GM18520 (cell line): ENCODE results near the gene CAMK2B.

Source experiments
- ATAC-seq: cut with Tn5 transposase; IDR thresholded peaks from one replicate; pipeline ENCODE4 v1.9.1; 2021; ENCODE audit not compliant: unreplicated experiment

Gene CAMK2B

GRCh38 chr7:44258423-44258760 is 67.0 kb downstream of the CAMK2B start:
- no peak for ATAC-seq

DNA sequence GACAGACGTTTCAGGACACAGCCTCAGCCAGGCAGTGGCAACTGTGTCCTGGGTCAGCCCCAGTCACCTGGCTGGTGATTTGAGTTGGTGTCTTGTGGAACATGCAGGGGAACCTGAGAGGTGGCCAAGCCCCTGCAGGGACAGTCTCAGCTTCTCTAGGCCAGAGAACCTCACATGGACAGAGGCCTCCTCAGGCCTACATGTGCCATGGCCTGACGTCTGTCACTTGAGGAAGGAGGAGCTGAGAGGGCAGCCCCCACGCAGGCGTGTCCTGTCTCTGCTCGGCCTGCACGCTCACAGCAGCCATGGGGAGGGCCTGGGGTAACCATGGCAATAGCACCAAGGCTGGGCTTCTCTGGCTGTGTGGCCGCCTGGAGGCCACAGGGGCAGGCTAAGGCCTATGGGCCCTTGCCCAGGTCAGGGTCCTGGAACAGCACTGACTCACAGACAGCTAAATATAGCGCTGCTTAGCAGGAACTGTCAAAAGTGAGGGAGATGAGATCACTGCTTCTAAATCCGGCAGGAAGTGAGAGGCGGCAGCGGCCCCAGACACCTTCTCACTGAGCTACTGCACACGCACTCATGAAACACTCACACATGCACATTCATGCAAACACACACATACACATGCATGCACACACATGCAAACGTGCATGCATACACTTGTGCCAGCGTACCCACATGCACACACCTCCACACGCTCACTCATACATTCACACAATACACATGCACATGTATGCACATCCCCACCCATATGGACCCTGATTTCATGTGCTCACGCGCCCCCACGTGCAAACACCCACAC is 67.6 kb downstream of the CAMK2B start:
- ATAC-seq, result peak; percentile 87

GRCh38 chr7:44257213-44257612 is 68.2 kb downstream of the CAMK2B start:
- no peak for ATAC-seq

GRCh38 chr7:44256459-44256858 is 68.9 kb downstream of the CAMK2B start:
- ATAC-seq, result no peak

DNA sequence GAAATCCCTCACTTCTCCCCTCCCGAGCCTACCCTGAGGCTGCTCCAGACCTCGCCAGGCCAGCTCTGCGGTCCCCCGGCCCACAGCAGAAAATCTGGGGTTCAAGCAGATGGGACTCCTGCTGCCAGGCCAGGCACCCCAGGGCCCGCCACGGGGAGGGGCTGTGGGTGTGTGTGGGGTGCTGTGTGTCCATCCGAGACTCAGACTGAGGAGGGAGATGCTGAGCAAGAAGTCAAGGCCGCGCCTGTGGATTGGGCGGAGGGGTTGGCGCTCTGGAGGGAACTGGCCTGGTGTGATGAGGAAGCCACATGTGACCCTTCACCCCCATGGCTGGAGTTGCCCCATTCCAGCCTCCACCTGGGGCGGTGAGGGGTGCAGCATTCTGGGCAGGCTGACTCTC is 73.5 kb downstream of the CAMK2B start:
- no peak for ATAC-seq

DNA sequence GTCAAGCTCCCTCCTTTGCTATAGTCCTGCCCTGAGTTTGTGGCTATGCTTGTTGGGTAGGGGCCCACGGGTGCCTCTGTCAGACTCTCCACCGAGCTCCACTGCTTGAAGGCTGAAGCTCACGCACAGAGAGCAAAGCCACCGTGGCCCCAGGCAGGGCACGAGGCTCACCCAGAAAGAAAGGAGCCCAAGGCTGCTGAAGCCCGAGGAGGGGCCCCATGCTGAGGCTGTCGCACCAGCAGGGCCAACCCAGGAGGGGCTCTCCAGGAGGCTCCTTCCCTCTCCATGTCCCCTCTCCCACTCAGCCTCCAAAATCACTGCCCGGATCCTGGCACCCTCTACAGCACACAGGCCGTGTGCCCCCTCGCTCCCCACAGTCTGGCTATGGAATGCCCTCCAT is 74.1 kb downstream of the CAMK2B start:
- no peak for ATAC-seq

GRCh38 chr7:44249639-44250234 is 75.7 kb downstream of the CAMK2B start:
- ATAC-seq, result no peak

GRCh38 chr7:44247868-44248651 is 77.3 kb downstream of the CAMK2B start:
- no peak for ATAC-seq

- no peak for ATAC-seq
These were observed 78.8 kb downstream of the CAMK2B start for GRCh38 chr7:44246396-44247113.

GRCh38 chr7:44244282-44244681 is 81.1 kb downstream of the CAMK2B start:
- no peak for ATAC-seq

DNA sequence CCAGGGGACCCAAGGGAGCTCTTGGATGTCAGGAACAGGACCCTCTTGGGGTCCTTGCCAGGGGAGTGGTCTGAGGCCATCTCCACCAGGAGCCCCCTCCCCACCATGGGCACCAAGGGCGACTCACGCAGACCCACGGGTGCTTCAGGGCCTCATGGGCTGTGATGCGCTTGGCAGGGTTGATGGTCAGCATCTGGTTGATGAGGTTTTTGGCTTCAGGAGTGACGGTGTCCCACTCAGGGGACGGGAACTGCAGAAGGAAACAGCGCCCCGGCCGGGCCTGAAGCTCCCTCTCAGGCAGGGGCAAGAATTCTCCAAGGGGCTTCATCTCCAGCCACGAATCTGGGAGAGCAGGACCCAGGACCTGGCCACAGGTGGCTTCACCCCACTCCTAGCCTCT is 83.3 kb downstream of the CAMK2B start:
- ATAC-seq, result no peak

DNA sequence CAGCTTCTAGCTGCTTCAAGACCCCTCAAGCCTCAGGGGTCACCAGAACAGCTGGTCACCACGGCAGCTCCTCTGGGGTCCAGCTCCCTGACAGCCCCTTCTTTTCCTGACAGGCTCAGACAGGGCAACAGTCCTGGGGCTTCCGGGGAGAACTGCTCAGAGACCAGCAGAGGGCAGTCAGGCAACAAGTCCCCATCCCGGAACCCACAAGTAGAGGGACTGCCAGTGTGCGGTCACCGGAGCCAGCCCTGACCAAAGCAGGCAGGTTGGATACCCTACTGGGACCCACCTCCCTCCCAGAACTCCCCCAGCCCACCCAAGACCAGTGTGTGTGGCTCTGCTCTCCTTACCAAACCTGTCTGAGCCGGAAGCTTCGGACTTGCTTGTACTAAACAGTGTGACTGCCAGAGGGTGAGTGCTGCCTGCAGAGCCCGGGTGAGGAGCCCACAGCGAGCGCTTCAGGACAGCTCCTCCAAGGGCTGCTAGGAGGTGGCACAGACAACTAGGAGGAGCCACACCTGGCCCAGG is 84.3 kb downstream of the CAMK2B start:
- no peak for ATAC-seq

DNA sequence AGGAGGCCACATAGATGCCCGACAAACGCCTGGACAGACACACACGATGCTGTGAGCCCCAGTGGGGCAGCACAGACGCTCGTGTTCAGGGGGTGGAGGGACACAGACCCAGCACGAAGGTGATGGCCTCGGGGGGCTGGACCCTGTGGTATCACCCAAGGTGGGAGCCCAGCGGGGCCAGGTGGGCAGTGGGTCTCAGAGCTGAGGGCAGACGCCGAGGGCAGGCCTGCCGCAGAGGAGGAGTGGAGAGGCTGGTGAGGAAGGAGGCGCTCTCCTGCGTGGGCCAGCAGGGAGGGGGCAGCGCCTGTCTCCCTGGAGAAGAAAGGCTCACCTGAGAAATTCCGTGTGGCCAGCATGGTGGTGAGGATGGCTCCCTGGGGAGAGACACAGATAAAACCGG is 85.0 kb downstream of the CAMK2B start:
- no peak for ATAC-seq

- ATAC-seq, result no peak
These were observed 86.0 kb downstream of the CAMK2B start for GRCh38 chr7:44239361-44239760.

GRCh38 chr7:44238116-44238695 is 87.2 kb downstream of the CAMK2B start:
- ATAC-seq, result no peak

DNA sequence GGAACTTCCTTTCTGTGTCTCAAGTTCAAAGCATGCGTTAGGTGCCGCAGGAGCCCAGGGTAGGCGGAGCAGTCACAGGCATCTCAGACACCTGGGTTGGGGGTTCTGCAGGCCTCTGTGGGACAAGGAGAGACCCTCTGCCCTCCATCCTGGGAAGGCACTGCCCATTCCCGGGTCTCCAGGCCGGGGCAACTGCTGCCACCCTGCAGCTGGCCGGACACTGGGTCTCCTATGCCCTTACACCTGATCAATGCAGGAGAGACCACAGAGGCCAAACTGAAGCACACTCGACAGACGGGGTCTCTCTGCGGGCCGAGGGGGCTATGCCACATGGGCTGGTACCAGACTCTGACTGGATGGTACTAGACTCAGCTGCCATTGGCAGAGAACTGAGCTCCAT is 87.7 kb downstream of the CAMK2B start:
- ATAC-seq, result no peak

DNA sequence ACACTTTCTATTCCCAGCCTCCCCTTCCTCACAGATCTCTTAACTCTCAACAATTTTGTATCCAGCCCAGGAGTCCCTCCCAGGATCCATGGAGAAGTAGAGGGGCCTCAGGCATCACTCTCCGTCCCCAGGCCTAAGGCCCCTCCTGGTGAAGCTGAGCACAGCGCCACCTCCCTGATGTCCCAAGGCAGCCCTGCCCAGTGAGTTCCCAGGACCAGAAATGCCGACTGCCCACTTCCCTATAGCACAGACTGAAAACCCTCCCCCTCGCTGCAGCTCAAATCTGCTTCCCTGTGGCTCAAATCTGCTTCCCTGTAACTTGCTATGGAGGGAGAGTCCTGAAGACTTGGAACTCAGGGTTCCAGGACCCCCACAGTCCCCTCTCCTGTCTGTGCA is 89.1 kb downstream of the CAMK2B start:
- ATAC-seq, result no peak

DNA sequence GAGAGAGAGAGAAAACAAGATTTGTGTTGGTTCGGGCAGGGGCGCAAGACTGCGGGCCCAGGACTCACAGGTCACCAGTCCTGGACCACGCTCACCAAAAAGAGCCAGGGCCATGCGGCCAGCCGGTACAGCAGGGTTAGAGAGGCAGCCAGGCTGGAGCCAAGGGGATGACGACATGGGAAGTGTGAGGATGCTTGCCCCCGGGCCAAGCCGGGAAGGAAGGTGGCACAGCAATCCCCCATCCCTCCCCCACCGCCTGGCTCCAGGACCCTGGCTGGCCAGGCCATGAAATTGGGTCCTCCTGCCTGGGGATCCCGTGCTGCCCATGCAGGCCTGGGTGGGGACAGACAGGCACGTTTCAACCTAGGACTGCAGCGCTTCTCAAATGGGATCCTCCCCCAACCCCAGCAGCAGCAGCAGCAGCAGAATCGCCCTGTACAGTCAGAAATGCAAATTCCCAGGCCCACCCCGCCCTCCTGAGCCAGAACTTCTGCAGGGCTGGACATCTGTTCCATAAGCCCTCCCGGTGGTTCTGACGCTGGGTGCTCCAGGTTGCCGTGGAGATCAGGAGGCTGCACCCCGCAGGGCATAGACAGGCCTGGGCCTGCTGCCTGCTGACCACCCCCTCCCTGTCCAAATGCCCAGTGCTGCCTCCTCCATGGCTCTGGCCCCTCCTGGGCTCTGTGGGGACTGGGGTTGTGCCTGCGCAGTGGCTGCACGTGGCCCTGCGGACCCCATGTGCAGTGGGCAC is 89.6 kb downstream of the CAMK2B start:
- no peak for ATAC-seq

DNA sequence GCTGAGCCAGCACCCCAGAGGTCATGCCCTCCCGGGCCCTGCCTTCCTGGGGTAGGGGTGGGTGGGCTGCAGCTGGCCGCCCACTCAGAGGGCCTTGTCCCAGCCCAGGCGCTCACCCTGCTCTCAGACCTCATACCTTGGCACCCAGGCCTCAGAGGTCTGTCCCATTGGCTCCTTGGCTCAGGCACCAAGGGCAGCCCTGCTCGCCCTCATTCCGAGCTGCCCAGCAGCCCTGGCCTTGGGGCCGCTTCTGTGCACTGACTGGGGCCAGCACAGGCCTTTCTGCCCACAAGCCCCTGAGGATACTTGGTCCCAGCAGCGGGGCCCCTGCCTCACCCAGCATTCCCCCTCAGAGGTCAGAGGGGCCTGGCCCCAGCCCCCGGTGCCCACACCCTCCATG is 90.3 kb downstream of the CAMK2B start:
- ATAC-seq, result no peak
